GM21515 (cell line): ENCODE results near the gene BANF2.

Experiments
- ATAC-seq: cut with Tn5 transposase; IDR thresholded peaks from one replicate; pipeline ENCODE4 v1.9.1; 2021; ENCODE audit not compliant: unreplicated experiment

The BANF2 gene

DNA sequence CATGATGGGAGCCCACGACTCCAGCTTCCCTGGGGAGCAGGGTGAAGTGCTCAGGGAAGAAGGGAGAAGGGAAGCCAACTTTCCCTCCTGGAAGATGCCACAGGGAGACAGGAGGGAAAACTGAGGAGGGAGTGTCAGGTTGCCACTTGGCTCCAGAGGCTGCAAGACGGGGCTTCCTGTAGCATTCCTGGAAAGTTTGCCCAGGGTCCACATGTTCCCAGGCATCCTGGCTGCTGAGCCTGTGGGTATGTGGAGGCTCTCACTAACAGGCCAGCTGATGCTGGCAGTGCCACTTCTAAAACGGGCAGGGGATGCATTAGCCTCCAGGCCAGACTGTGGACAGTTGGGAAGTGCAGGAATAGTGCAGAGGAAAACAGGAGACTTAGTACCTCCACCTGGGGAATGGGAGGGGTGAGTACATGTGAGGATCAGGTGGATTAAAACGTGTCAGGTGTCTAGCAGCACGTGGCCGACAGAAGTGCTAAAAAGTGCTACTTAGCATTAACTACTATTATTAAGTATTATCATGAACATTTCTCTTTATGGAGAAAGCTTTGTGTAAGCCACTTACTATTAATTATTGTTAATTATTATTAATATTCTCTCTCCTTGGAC, 33.2 kb downstream of the BANF2 start:
- no peak for ATAC-seq

GRCh38 chr20:17733767-17734304, 34.1 kb downstream of the BANF2 start:
- ATAC-seq = no peak

DNA sequence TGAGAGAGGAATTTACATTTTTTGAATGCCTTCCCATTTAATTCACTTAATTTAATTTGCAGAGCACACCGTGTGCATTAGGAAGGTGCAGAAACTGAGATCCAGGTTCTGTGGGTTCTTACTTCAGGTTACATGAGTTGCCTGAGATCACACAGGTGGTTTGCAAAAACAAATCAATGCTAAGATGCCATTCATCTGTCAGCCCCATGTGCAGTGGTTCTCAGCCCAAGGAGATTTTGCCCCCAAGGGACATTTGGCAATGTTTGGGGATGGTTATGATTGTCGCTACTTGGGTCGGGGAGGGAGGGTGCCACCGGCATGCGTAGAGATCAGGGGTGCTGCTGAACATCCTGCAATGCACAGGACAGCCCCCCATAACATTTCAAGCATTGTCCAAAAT, 34.6 kb downstream of the BANF2 start:
- ATAC-seq = no peak

GRCh38 chr20:17735206-17735804, 35.5 kb downstream of the BANF2 start:
- no peak for ATAC-seq

DNA sequence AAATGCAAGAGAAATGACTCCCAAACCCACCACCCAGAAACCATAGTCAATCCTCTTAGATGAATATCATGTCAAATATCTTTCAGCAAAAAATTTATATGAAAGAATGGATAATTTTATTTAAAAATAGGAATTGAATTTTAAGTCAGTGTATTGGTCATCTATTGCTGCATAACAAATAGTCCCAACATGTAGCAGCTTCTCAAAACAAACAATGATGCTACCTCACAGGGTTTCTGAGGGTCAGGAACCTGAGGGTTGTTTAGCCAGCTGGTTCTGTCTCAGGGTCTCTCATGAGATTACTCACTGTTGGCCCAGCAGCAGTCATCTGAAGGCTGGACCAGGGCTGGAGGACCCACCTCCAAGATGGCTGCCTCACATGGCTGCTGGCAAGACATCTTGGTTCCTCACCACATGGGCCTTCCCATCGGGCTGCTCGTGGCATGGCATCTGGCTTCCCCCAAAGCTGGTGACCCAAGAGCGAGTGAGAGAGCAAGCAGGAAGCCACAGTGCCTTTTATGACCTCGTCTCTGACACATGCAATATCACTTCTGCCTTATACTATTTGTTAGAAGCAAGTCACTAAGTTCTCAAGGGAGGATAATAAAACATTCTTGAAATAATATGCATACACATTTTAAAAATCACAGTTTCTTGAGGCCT, 36.3 kb downstream of the BANF2 start:
- ATAC-seq = no peak

DNA sequence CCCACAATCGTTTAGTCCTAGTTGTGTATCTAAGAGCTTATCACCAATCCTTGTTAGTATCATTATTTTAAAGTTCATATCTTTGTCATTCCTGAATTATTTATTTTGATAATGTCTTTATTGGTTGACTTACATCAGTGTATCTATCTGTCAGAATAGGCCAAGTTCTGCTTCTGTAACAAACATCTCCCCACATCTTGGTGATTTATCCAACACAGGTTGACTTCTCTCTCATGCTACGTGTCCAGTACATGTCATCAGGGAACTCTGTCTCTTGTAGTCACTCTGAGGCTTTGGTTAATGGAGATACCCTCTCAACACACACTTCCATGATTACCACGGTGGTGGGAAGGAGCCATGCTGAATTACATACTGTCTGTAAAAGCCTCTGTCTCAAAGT, 38.4 kb downstream of the BANF2 start:
- ATAC-seq = no peak

DNA sequence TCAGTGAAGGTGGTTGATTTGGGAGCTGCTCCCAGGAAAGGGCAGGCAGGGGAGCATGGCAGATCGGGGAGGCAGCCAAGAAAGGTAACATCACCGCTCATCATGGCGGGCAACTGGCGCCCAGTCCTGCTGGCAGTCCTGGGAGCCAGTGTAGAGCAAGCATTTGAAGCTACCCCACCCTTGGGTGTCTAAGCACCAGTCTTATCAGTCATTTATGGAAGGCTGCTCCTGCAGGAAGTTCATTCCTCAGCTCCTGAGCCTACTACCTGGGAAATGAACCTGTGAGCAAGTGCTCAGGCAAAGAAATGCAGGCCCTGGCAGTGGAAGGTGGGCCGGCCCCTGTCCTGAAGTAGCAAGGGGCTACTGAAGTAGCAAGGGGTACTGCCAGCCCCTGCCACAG, 41.5 kb downstream of the BANF2 start:
- ATAC-seq = no peak

DNA sequence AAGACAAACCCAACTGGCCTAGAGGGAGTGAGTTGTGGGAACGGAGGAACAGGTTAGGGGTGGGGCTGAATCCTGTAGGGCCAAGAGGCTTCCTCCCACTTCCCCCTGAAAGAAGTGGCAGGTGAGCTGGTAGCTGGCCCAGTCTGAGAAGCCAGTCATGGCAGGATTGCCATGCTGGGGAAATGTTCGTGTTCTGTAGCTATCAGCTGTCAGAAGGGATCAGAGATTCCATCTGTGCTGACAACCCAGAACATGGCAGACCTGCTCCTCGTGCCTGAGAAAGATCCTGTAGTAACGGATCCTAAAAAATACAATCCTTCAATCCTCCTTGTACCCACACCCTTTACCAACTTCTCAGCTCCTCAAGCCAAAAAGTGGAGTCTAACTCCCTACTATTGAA, 43.0 kb downstream of the BANF2 start:
- ATAC-seq = no peak

DNA sequence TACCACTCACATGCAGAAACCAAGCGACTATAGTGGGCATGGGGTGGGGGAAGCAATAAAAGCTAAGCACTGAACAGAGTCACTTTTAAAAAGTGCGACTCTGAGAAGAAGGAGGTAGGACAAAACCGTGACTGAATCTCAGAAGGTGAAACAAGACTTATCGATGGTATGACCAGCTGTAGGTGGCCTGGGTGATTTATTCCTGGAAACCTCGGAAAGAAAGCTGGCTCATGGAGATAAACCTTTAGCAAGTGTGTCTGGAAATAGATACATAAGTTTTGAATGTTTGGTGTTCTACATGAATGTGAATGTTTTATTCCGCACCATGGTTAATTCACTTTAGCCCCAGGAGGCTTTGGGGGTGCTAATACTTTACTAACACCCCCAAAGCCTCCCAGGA, 43.9 kb downstream of the BANF2 start:
- ATAC-seq = no peak

DNA sequence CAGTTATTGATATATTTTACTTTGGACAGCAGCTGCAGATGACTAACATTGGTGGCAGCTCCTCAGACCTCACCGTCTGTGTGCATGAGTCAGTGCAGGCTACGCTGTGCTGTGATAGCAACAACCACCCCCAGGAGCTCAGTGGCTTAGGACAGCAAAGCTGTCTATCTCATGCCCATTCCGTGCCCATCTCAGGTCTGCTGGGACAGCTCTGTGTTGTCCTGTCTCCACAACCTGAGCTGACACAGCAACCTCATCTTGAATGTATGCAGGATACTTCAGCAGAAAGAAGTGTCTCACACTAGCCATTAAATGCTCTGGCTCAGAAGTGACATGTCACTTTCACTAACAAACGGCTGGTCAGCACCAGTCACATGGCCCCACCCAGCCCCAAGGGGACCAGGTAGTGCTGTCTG, 47.7 kb downstream of the BANF2 start:
- no peak for ATAC-seq

DNA sequence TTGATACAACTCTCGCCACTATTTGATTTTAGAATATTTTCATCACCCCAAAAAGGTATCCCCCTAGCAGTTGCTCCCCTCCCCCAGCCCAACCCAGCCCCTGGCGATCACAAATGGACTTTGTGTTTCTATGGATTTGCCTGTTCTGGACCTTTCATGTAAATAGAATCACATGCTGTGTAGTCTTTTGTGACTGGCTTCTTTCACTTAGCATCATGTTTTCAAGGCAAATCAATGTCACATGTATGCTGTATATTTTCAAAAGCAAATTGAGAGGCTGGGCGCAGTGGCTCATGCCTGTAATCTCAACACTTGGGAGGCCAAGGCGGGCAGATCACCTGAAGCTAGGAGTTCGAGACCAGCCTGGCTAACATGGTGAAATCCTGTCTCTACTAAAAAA, 48.5 kb downstream of the BANF2 start:
- no peak for ATAC-seq

DNA sequence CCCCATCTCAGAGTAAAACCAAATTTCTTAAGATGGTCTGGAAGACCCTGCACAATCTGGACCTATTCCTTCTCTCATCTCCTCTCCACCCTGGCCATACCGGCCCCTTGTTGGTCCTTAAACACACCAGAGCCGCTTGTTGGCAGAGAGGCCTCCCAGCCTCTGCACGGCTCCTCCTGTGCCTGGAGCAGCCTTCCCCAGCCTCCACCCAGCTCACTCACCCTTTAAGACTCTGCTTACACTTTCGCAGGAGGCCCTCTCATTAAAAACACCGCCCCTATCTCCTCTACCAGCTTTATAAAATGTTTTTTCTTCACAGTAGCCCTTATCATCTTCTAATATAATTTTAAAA, 49.8 kb downstream of the BANF2 start:
- ATAC-seq = no peak

DNA sequence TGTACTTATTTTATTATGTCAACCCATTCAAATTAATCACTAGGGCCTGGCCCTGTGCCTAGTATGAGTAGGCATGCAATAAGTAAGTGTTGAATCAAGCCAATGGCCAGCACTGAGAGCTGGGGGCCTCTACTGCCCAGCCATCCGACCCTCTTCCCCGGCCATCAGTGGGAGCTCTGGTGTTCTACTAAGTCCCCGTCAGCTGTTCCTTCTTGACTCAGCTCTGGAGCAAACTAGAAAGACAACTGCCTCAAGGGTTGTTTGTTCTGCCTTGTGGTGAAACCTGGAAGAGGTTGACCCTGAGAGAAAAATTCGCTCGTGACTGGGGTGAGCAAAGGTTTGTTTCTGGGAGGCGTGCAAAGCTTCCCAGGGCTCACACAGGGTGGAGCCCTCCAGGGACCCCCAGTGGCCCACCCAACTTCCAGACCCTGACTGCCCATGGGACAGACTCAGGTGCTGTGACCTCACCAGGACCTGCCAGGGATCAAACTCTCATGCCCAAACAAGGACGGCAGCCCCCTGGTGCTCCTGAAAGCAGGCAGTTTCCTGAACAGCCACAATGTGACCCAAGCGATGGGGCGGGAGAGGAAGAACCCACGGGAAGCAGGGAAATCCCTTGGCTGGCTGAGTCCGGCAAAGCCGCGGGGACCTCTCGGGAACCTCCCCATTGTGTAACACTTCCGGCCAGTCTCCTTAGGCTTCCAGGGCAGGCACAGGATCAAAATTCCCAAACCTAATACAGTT, 50.4 kb downstream of the BANF2 start:
- no peak for ATAC-seq

GRCh38 chr20:17750722-17751045, 50.9 kb downstream of the BANF2 start:
- ATAC-seq = no peak

DNA sequence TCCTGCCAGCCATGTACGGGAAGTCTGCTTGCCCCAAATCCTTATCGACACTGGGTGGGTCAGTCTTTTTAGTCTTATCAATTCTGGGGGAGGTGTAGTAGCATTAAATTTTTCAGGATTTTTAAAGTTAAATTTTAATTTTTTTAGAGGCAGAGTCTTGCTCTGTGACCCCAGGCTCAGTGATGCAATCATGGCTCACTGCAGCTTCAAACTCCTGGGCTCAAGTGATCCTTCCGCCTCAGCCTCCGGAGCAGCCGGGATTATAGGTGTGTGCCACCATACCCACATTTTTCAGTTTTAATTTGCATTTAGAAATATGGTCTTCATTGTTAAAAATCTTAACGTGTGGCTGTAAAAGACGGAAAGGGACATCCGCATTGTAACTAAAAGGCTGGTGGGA, 51.9 kb downstream of the BANF2 start:
- no peak for ATAC-seq

- no peak for ATAC-seq
Observed at GRCh38 chr20:17752459-17752858, 52.7 kb downstream of the BANF2 start.

DNA sequence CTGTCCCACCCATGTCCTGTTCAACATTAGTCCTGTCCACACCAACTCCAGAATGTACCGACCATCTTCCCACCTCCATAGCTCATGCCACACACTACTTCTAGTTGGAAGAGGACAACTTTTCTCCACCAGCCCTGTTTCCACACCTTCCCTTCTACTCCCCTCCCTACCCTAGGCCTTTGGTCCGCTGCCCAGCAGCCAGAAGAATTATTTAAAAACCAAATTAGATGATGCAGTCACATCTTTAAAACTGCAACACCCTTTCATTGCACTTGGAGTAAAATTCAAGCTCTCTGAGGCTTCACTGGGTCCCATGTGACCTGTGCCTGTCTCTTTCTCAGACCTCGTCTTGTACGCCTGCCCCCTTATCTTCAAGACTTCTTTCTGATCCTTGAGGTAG, 53.8 kb downstream of the BANF2 start:
- no peak for ATAC-seq

GRCh38 chr20:17756529-17756928, 56.8 kb downstream of the BANF2 start:
- no peak for ATAC-seq

DNA sequence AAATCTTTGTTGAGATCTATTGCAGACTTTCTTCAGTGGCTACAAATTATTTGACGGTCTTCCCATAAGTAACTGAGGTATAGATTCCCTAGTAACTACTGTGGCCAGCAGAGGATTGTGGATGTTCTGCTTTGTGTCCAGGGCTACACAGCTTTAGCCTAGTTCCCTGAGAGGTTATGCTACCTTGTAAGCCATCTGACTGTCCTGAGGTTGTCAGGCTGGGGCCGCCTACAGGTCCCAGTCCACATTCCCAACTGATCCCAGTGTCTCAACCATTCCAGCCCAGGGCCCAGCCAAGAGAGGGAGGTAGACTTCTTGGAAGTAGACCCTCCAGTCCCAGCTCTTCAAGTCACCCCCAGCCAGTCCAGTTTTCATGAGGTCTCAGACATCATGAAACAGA, 57.7 kb downstream of the BANF2 start:
- no peak for ATAC-seq

- ATAC-seq = no peak
Observed at GRCh38 chr20:17758010-17758409, 58.2 kb downstream of the BANF2 start.

DNA sequence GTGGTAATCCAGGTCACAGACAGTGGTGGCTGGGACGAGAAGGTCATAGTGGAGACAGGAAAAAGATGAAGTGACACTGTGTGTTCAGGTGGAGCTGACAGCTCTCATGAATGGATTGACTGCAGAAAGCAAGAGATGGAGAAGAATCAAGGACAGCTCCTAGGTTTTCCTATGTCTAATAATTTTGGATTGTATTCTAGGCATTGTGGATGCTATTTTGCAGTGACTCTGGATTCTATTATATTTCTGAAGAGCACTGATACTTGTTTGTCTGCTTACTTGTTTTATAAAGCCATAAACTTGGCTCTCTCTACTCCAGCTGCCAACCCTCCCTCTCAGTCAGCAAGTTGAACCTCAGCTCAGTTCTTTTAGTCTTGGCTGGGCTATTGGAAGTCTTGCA, 58.7 kb downstream of the BANF2 start:
- no peak for ATAC-seq

DNA sequence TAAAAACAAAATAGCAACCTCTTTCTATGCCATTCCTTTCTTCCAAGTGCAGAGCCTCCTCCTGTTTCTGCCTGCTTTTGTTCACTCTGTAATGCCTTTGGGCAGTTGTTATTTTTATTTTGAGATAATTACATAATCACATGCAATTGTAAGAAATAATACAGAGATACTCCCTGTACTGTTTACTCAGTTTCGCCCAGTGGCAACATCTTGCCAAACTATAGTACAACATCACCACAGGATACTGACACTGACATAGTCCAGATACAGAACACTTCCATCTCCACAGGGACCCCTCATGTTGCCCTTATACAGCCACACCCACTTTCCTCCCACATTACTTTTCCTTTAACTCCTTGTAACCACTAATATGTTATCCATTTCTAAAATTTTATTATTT, 59.7 kb downstream of the BANF2 start:
- no peak for ATAC-seq
